HUES6 (cell line): ENCODE data around the gene ACOT8.
A peak's percentile ranks its signal among the peaks of the same experiment; 100 is the strongest.
"Not testable (repeated sequence)": the region's sequence is repeated elsewhere in the genome, so short reads cannot be mapped to it uniquely, and the experiment has no call there.

ENCODE experiments used
- H3K27ac ChIP-seq: 2 replicates; pipeline ENCODE4 v1.7.0; 2013; ENCODE audit warnings: low read depth, mild to moderate bottlenecking, low read length, inconsistent platforms
- H3K27me3 ChIP-seq: 2 replicates; pipeline ENCODE4 v1.6.1; 2013; ENCODE audit warnings: low read length; ENCODE audit not compliant: control insufficient read depth, insufficient read depth
- H3K36me3 ChIP-seq: 2 replicates; pipeline ENCODE4 v1.6.1; 2013; ENCODE audit warnings: low read length; ENCODE audit not compliant: control insufficient read depth, insufficient read depth
- H3K4me1 ChIP-seq: 2 replicates; pipeline ENCODE4 v1.6.1; 2013; ENCODE audit warnings: low read length; ENCODE audit not compliant: control insufficient read depth, insufficient read depth
- H3K4me3 ChIP-seq: 2 replicates; pipeline ENCODE4 v1.5.1; 2013; ENCODE audit warnings: low read depth, low read length
- H3K9ac ChIP-seq: one replicate; pipeline ENCODE4 v1.6.1; 2013; ENCODE audit warnings: mild to moderate bottlenecking, low read length
- H3K9me3 ChIP-seq: 2 replicates; pipeline ENCODE4 v1.6.1; 2013; ENCODE audit warnings: low read depth, low read length; ENCODE audit not compliant: control insufficient read depth, insufficient read depth

ACOT8 gene

DNA sequence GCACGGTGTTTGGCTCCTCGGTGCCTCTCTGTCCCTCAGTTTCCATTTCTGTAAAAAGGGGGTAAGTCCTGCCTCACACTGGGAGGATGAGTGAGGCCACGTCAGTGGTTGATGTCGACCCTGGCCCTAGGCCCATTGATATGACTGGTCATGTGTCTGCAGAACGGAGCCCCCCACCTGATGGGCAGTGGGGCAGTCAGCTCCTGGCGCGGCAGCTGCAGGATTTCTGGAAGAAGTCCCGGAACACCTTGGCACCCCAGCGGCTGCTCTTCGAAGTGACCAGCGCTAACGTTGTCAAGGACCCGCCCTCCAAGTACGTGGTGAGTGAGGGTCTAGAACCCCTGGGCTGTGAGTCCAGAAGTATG is 22.4 kb downstream of the ACOT8 start:
- peaks cover 23% of the 10 kb centered on the region; the same call in 1 of the 2 replicates for H3K36me3 ChIP-seq
- peak overlapping the region; percentile 70 for H3K4me3 ChIP-seq
- H3K9me3 ChIP-seq = no peaks in the 10 kb centered on the region
- no peak overlapping the region for H3K9ac ChIP-seq
- no peak overlapping the region for H3K27ac ChIP-seq
- no peaks in the 10 kb centered on the region for H3K27me3 ChIP-seq
- peaks cover 22% of the 10 kb centered on the region for H3K4me1 ChIP-seq

GRCh38 chr20:45833883-45834796 is 23.1 kb downstream of the ACOT8 start:
- Histone ChIP-seq H3K27me3 (no peaks in the 10 kb centered on the region), H3K9me3 (no peaks in the 10 kb centered on the region), H3K4me1 (peaks cover 22% of the 10 kb centered on the region), H3K27ac (peak overlapping the region; percentile 33; the same call in 1 of the 2 replicates), H3K9ac (peak overlapping the region; percentile 47), H3K36me3 (peaks cover 22% of the 10 kb centered on the region; the same call in 1 of the 2 replicates), H3K4me3 (peak overlapping the region; percentile 70)

DNA sequence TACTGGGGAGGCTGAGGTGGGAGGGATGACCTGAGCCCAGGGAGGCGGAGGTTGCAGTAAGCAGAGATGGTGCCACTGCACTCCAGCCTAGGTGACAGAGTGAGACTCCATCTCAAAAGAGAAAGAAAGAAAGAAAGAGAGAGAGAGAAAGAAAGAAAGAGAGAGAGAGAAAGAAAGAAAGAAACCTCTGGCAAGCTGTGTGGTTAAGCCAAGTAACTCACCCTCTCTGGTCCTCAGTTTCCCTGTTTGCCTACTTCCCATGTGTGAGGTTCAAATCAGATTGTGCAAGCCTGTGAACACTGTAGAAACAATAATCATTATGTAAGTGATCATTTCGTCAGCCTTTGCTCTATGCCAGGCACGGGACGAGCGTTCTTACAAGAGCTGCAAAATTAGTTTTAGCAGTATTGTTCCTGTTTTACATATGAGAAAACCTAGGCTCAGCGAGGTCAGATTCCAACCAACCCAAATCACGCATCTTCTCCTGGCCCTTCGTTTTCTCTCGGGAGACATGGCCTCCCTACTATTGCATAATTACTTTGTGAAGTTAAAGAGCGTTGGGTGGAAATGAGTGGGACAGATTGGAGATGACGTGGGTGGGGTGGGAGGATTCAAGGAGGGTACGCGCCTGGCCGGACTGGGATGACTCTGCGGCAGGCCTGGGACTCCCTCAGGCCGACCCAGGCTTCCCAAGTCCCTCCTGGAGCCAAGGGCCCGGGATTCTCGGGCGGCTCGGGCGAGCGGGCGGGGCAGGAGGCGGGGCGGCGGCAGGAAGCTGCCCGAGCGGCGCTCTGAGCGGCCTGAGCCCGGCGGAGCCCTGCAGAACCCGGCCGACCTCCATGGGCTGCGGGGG is 23.9 kb downstream of the ACOT8 start, which contains the start of gene SNX21:
SNX21 (plus strand) TSS at position 770 of the 853 bp plus-strand sequence. CDS start 121 bp downstream, outside the sequence.
- H3K4me1 ChIP-seq = peaks cover 27% of the 10 kb centered on the region
- peak within 1 kb of the TSS; percentile 67 for H3K9ac ChIP-seq
- no peaks in the 10 kb centered on the region for H3K9me3 ChIP-seq
- H3K36me3 ChIP-seq = peaks cover 21% of the 10 kb centered on the region; the same call in 1 of the 2 replicates
- H3K27me3 ChIP-seq = no peaks in the 10 kb centered on the region
- H3K4me3 ChIP-seq = peak within 1 kb of the TSS; percentile 70
- H3K27ac ChIP-seq = peak within 1 kb of the TSS; percentile 33; the same call in 1 of the 2 replicates

- Histone ChIP-seq H3K27me3 (no peaks in the 10 kb centered on the region), H3K4me1 (peaks cover 28% of the 10 kb centered on the region), H3K9ac (no peak overlapping the region), H3K27ac (no peak overlapping the region), H3K9me3 (no peaks in the 10 kb centered on the region), H3K36me3 (peaks cover 16% of the 10 kb centered on the region; the same call in 1 of the 2 replicates), H3K4me3 (no peak overlapping the region)
These were observed 24.6 kb downstream of the ACOT8 start for GRCh38 chr20:45832619-45833018.

DNA sequence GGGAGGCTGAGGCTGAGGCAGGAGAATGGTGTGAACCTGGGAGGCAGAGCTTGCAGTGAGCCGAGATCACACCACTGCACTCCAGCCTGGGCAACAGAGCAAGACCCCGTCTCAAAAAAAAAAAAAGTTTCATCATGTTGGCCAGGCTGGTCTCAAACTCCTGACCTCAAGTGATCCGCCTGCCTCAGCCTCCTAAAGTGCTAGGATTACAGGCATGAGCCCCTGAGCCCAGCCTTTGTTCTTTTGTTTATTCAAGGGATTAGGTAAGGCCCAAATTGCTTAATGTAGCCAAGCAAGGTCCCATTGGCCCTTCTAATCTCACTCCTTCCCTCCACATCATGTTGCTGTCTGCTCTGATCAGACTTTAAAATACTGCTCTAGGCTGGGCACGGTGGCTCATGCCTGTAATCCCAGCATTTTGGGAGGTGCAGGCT is 27.5 kb downstream of the ACOT8 start:
- H3K27ac ChIP-seq, H3K4me3 ChIP-seq, H3K27me3 ChIP-seq, H3K9ac ChIP-seq, H3K36me3 ChIP-seq, H3K9me3 ChIP-seq: not testable (repeated sequence)
- peaks cover 32% of the 10 kb centered on the region for H3K4me1 ChIP-seq

DNA sequence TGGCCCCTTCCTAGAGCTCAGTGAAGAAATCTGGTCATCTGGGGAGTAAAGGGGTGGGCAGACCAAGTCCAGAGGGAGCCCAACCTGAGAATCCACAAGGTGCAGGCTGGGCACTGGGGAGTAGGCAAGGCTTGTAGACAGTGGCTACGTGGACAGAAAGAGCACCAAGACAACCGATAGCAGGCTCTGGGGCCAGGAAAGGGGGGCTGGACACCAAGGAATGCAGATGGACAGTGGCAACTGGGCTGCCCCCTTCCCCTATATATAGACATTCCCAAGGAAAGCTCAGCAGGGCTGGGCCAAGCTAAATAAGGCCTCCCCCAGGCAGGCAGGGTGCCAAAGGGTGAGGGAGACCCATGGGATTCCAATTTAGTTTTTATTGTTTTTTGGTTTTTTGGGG is 28.6 kb downstream of the ACOT8 start:
- peaks cover 4% of the 10 kb centered on the region for H3K27me3 ChIP-seq
- no peak overlapping the region for H3K27ac ChIP-seq
- H3K4me1 ChIP-seq = peaks cover 35% of the 10 kb centered on the region
- no peaks in the 10 kb centered on the region for H3K9me3 ChIP-seq
- no peak overlapping the region for H3K4me3 ChIP-seq
- H3K36me3 ChIP-seq = no peaks in the 10 kb centered on the region
- no peak overlapping the region for H3K9ac ChIP-seq

DNA sequence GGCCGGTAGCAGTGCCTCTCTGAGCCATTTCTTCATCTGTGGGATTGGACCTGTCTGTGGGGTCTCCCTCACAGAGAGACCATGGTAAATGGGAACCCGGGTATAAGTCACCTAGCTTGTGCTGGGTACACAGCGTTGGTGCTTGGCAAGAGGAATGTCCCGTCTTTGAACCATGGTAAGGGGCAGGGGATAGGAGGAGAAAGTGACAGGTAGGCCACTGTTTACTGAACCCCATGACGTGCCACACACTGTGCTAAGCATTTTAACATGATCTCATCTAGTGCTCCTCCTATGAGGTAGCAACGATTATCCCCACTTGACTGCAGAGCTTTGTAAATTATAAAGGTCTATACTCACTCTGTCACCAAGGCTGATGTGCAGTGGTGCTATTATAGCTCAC is 29.5 kb downstream of the ACOT8 start:
- H3K4me1 ChIP-seq = peaks cover 33% of the 10 kb centered on the region
- H3K9me3 ChIP-seq = no peaks in the 10 kb centered on the region
- H3K9ac ChIP-seq = no peak overlapping the region
- no peak overlapping the region for H3K4me3 ChIP-seq
- no peak overlapping the region for H3K27ac ChIP-seq
- H3K27me3 ChIP-seq = peaks cover 13% of the 10 kb centered on the region
- H3K36me3 ChIP-seq = no peaks in the 10 kb centered on the region

DNA sequence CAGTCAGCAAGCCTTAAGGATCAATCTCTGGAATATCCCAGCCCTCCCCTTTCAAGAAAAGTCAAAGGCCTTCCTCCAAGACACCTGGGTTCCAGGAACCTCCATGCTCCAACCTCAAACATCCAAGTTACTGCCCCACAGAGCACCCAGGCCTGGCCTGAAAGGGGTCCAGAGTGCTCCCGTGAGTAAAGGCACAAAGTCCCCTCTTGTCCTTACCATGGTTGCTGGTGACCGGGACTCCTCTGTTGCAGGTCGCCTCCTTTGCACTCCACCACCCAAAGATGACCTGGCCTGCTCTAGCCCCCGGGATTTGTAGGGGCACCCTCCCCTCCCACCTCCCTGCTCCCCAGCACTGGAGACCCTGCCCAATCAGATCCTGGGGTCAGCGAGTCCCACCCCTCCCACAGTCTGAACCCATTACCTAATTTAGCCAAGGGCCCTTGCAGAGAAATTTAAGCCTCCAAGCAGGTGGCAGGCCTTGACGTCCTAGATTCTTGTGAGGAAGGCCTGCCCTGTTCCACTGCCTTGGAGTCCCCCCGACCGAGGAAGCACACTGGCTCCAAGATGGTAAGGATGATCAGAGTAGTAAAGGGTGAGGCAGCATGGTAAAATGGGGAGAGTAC is 30.1 kb downstream of the ACOT8 start, which contains the start of gene TNNC2:
TNNC2 (minus strand) TSS at position 283 of the 623 bp plus-strand sequence; CDS start at position 219, 64 bp downstream.
- H3K27me3 ChIP-seq = peaks cover 19% of the 10 kb centered on the region
- H3K9ac ChIP-seq = peak within 1 kb of the TSS; percentile 12
- no peaks in the 10 kb centered on the region for H3K9me3 ChIP-seq
- H3K27ac ChIP-seq = no peak within 1 kb of the TSS
- H3K4me1 ChIP-seq = peaks cover 38% of the 10 kb centered on the region
- H3K4me3 ChIP-seq = no peak within 1 kb of the TSS
- no peaks in the 10 kb centered on the region for H3K36me3 ChIP-seq

DNA sequence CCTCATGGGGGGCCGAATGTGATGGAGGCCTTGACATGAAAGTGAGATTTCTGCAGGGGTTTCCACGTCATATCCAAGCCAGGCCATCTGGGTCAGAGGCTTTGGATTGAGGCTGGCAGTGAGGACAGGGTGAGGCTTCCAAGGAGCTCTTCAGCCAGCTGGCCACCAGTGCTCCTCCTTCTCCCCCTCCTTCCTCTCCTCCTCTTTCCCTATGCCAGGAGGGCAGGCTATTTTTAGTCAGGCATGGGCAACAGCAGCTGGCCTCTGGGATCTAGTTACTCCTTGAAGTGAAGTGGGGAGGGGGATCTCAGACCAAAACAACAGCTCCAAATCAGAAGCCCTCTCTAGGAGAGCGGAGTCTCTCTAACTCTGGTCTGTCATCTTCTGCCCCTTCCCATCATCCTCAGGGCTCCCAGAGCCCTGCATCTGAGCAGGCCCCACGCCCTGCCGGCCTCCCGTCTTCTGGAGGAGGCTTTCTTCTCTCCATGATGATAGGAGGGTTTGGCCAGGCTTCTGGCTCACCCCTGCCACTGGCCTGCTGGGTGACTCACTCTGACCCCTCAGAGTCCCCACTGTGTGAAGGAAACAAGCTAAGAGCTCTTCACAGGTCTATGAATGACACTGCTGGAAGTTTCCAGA is 30.7 kb downstream of the ACOT8 start:
- Histone ChIP-seq H3K27me3 (peaks cover 22% of the 10 kb centered on the region), H3K4me1 (peaks cover 40% of the 10 kb centered on the region), H3K9me3 (no peaks in the 10 kb centered on the region), H3K36me3 (no peaks in the 10 kb centered on the region), H3K4me3 (no peak overlapping the region), H3K27ac (no peak overlapping the region), H3K9ac (peak overlapping the region; percentile 12)
